Fibroblast of lung (primary cell): ENCODE measurements around the gene FBXO3. TPM values are rescaled to one million over a fixed set of nuclear protein-coding genes. Genes with fewer than 3 reads are reported as not detected.

Source experiments
- DNase-seq, 2 donors: peaks; one replicate each; pipeline versions ENCODE4 v3.0.0 to v3.0.0-alpha.2; 2010; ENCODE audit warnings: low read depth in 2 of 2
- H2AFZ ChIP-seq: 2 replicates; pipeline ENCODE4 v1.5.1; 2012; ENCODE audit warnings: low read length, control low read depth, inconsistent platforms
- H3K27ac ChIP-seq: 2 replicates; pipeline ENCODE4 v1.5.1; 2011; ENCODE audit warnings: low read length, control low read depth; ENCODE audit not compliant: insufficient read depth
- H3K27me3 ChIP-seq: 2 replicates; pipeline ENCODE4 v1.5.1; 2011; ENCODE audit warnings: mild to moderate bottlenecking, low read length; ENCODE audit not compliant: control insufficient read depth, insufficient read depth
- H3K36me3 ChIP-seq: 2 replicates; pipeline ENCODE4 v1.5.1; 2011; ENCODE audit warnings: low read length; ENCODE audit not compliant: control insufficient read depth, insufficient read depth
- H3K4me1 ChIP-seq: 2 replicates; pipeline ENCODE4 v1.5.1; 2011; ENCODE audit warnings: low read length; ENCODE audit not compliant: control insufficient read depth, insufficient read depth; ENCODE audit errors: extremely low read depth
- H3K4me2 ChIP-seq: 2 replicates; pipeline ENCODE4 v1.5.1; 2011; ENCODE audit warnings: low read length, control low read depth; ENCODE audit not compliant: insufficient read depth; ENCODE audit errors: extremely low read depth
- H3K4me3 ChIP-seq, 4 experiments: fragments of 200-600 bp in 1 of 4; sonication (generic) in 1 of 4; replicated peaks in 1 of 4; 2 replicates each; pipeline ENCODE4 v1.5.1; 2011 to 2016; ENCODE audit warnings: low read length in 4 of 4, low read depth in 3 of 4, mild to moderate bottlenecking in 3 of 4, control low read depth in 2 of 4, inconsistent platforms in 1 of 4, mixed read lengths in 1 of 4; ENCODE audit not compliant: insufficient read depth in 1 of 4; ENCODE audit errors: control extremely low read depth in 1 of 4
- H3K79me2 ChIP-seq: 2 replicates; pipeline ENCODE4 v1.5.1; 2012; ENCODE audit warnings: mild to moderate bottlenecking, low read length, inconsistent platforms; ENCODE audit not compliant: control insufficient read depth, insufficient read depth
- H3K9ac ChIP-seq: 2 replicates; pipeline ENCODE4 v1.5.1; 2011; ENCODE audit warnings: mild to moderate bottlenecking, low read length, control low read depth; ENCODE audit not compliant: insufficient read depth
- H3K9me3 ChIP-seq: 2 replicates; pipeline ENCODE4 v1.5.1; 2012; ENCODE audit warnings: low read depth, low read length; ENCODE audit not compliant: control insufficient read depth, insufficient read depth
- H4K20me1 ChIP-seq: 2 replicates; pipeline ENCODE4 v1.5.1; 2011; ENCODE audit warnings: low read length; ENCODE audit not compliant: control insufficient read depth, insufficient read depth; ENCODE audit errors: extremely low read depth
- CTCF ChIP-seq, 2 donors: IDR thresholded peaks in 1 of 2; conservative IDR thresholded peaks in 1 of 2; 1 replicate in 1 of 2; 2 replicates in 1 of 2; pipeline ENCODE4 v1.5.1; 2011 to 2012; ENCODE audit warnings: low read length in 2 of 2, control low read depth in 1 of 2, inconsistent platforms in 1 of 2, low read depth in 1 of 2, mild to moderate bottlenecking in 1 of 2
- EZH2 ChIP-seq: IDR thresholded peaks from 2 replicates; pipeline ENCODE4 v1.5.1; 2012; ENCODE audit warnings: low read length, control low read depth, mild to moderate bottlenecking; ENCODE audit errors: missing control alignments
- polyA plus RNA-seq, 2 donors: library from polyadenylated mRNA; depleted of rRNA in 1 of 2; stranded (reverse) in 1 of 2; unstranded in 1 of 2; fragments of >200 nt; gene quantifications; 2 replicates each; pipeline ENCODE4 v1.2.1, GENCODE V29; 2011 to 2012; ENCODE audit warnings: missing spikeins in 1 of 2
- total RNA-seq: library from RNA; depleted of rRNA; stranded (reverse); fragments of >200 nt; gene quantifications from 2 replicates; pipeline ENCODE4 v1.2.1, GENCODE V29; 2014

The FBXO3 gene
- total and polyA plus RNA-seq, 2 donors (not counting 1 experiment from before 2014, with no cell fraction given): 28.7 to 46.2 TPM

DNA sequence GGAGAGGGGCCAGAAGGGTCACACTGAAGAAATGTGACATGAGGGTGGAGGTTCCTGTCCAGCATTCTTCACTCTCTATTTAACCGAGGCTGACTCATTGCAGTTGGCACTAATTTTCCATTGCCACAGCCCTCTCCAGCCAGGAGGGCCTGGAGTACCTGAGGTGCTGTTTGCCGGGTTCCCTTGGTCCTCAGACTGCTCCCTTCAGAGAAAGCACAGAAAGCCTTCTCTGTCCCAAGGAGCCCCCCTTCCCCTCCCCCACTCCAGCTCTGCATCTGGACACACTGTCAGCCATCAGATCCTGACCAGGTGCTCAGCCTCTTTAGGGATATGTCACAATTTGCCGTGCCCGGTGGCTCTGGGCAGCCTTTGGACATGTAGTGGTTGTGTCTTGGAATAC lies 70.5 kb downstream of the FBXO3 start:
- TF ChIP-seq CTCF (conservative IDR thresholded peaks at IDR 0.05 in 1 of 2, IDR thresholded peaks at IDR 0.05 in 1 of 2; ENCODE audit: low read depth in 1 of 2, low read length in 2 of 2) (no peak), EZH2 (no peak)
- Histone ChIP-seq H3K9ac (no peak overlapping the region), H3K9me3 (no peaks in the 10 kb centered on the region)

GRCh38 chr11:33703234-33703633 lies 71.1 kb downstream of the FBXO3 start:
- no peak for DNase-seq
- H3K4me2 ChIP-seq: no peak overlapping the region
- peak overlapping the region; percentile 5 for H3K27ac ChIP-seq
- no peak overlapping the region for H3K4me3 ChIP-seq
- TF ChIP-seq CTCF (conservative IDR thresholded peaks at IDR 0.05 in 1 of 2, IDR thresholded peaks at IDR 0.05 in 1 of 2; ENCODE audit: low read depth in 1 of 2, low read length in 2 of 2) (no peak), EZH2 (no peak)
- no peaks in the 10 kb centered on the region for H4K20me1 ChIP-seq
- no peak overlapping the region for H2AFZ ChIP-seq
- no peak overlapping the region for H3K9ac ChIP-seq
- H3K36me3 ChIP-seq: peaks cover 2% of the 10 kb centered on the region
- H3K4me1 ChIP-seq: peaks cover 33% of the 10 kb centered on the region
- no peaks in the 10 kb centered on the region for H3K9me3 ChIP-seq
- H3K79me2 ChIP-seq: peaks cover 6% of the 10 kb centered on the region
- no peaks in the 10 kb centered on the region for H3K27me3 ChIP-seq

More for the DNA sequence above, 70.5 kb downstream of the FBXO3 start:
- Histone ChIP-seq H2AFZ (no peak overlapping the region), H3K36me3 (peaks cover 2% of the 10 kb centered on the region), H3K4me2 (no peak overlapping the region), H3K27me3 (no peaks in the 10 kb centered on the region), H3K27ac (peak overlapping the region; percentile 5), H4K20me1 (no peaks in the 10 kb centered on the region), H3K4me1 (peaks cover 36% of the 10 kb centered on the region), H3K4me3 (no peak overlapping the region), H3K79me2 (peaks cover 10% of the 10 kb centered on the region)
- peak in 1 of 2 donors; percentile 63 for DNase-seq

GRCh38 chr11:33701302-33702230 lies 72.8 kb downstream of the FBXO3 start:
- Histone ChIP-seq H3K36me3 (peaks cover 2% of the 10 kb centered on the region), H3K27ac (peak overlapping the region; percentile 80), H4K20me1 (no peaks in the 10 kb centered on the region), H3K79me2 (no peaks in the 10 kb centered on the region), H2AFZ (no peak overlapping the region), H3K4me1 (peaks cover 26% of the 10 kb centered on the region), H3K27me3 (no peaks in the 10 kb centered on the region), H3K9ac (peak overlapping the region; percentile 51), H3K9me3 (no peaks in the 10 kb centered on the region), H3K4me2 (peak overlapping the region; percentile 78), H3K4me3 (peak overlapping the region; percentile 14 to 62 (median 39))
- DNase-seq: peak; percentile 76 to 88
- no peak for TF ChIP-seq CTCF (conservative IDR thresholded peaks at IDR 0.05 in 1 of 2, IDR thresholded peaks at IDR 0.05 in 1 of 2; ENCODE audit: low read depth in 1 of 2, low read length in 2 of 2)
- no peak for TF ChIP-seq EZH2
